Measurements from ENCODE around the gene PODNL1.

- no peak for TF ChIP-seq POLR2A (IDR thresholded peaks at IDR 0.05; ENCODE audit: low read length)
- TF ChIP-seq GATA1 (IDR thresholded peaks at IDR 0.05; ENCODE audit: low read depth, low read length): no peak
Measured at GRCh38 chr19:13978351-13979243, 40.4 kb upstream of the PODNL1 start.
